ENCODE measurements around the gene GBP4. TPM values are rescaled to one million over a fixed set of nuclear protein-coding genes. Genes with fewer than 3 reads are reported as not detected.

GBP4 gene
- 0.02 to 0.09 TPM in 2 of 5 replicates, not detected in the others for total RNA-seq (2022; extraction: Qiagen RNA extraction)

GRCh38 chr1:89198491-89199072, at the start of gene GBP4:
GBP4 (minus strand) TSS chr1:89198942; CDS start chr1:89198834, 108 bp downstream.

GRCh38 chr1:89175601-89176256, 23.0 kb downstream of the GBP4 start, which contains the start of gene GBP7:
GBP7 (minus strand) TSS chr1:89176003; CDS start chr1:89171935, 4,068 bp downstream.

Other genes with a start within 250 kb of the GBP4 start
- 7.1 to 8.2 TPM (median 7.4 TPM) in 5 replicates for gene KYAT3, start 206.3 kb downstream of the GBP4 start, total RNA-seq (2022; extraction: Qiagen RNA extraction)
- 1.9 to 2.8 TPM (median 2.1 TPM) in 5 replicates for gene RBMXL1, start 206.3 kb downstream of the GBP4 start, total RNA-seq (2022; extraction: Qiagen RNA extraction)
- gene GBP3, start 176.1 kb downstream of the GBP4 start, total RNA-seq (2022; extraction: Qiagen RNA extraction): 0.67 to 1.4 TPM (median 0.95 TPM) in 5 replicates
- gene GBP1, start 133.7 kb downstream of the GBP4 start, total RNA-seq (2022; extraction: Qiagen RNA extraction): 0.08 to 0.19 TPM (median 0.14 TPM) in 5 replicates
- gene GBP2, start 72.8 kb downstream of the GBP4 start, total RNA-seq (2022; extraction: Qiagen RNA extraction): 0.59 to 1.3 TPM (median 0.65 TPM) in 5 replicates
- not detected in 5 replicates for gene GBP7, start 22.9 kb downstream of the GBP4 start, total RNA-seq (2022; extraction: Qiagen RNA extraction)
- 0.05 to 0.06 TPM in 2 of 5 replicates, not detected in the others for gene GBP5, start 73.9 kb upstream of the GBP4 start, total RNA-seq (2022; extraction: Qiagen RNA extraction)
- gene GBP6, start 165.1 kb upstream of the GBP4 start, total RNA-seq (2022; extraction: Qiagen RNA extraction): not detected in 5 replicates